NOMO-1 treated with dmso at 0.1 percent for 144 hours (cell line): ENCODE results near the gene TASOR.

Experiments used
- DNase-seq: peaks from one replicate; lab custom pipeline; 2025; ENCODE audit not compliant: unreplicated experiment; lab: John Stamatoyannopoulos, UW

The TASOR gene

GRCh38 chr3:56689303-56689702, 6.2 kb upstream of the TASOR start:
- DNase-seq, result no peak

GRCh38 chr3:56688191-56688590, 5.1 kb upstream of the TASOR start:
- DNase-seq, result no peak

GRCh38 chr3:56684029-56684428, 964 bp upstream of the TASOR start:
- DNase-seq, result no peak

DNA sequence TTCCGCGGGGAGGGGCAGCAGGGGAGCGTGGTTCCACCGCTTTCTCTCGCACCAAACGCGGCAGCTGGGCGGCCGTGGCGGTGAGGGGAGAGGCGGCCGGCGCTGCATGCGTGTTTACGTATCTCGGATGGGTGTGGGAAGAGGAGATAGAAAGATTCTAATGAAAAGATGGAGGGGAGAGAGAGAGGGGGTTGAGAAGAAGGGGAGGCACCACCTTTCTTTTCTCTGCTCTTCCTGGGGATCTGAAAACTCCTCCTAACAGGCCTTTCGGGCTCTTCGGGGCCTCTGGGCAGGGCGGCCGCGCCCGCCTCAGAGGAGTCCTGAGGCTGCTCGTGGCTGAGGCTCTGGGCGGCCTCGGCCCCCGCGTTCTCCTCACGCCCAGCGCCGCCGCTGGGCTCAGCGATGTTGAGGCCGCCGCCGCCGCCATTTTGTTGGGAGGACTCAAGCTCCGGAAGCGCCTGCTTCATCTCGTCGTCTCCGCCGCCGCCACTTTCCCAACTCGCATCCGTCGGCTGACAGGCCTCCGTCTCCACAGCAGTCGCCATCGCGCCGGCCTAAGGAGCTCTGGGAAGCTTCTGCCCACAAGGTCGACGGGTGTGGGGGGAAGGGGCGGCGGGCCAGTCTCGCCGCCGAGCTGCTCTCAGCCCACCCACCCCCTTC, 473 bp downstream of the TASOR start:
- DNase-seq, result peak; percentile 75

DNA sequence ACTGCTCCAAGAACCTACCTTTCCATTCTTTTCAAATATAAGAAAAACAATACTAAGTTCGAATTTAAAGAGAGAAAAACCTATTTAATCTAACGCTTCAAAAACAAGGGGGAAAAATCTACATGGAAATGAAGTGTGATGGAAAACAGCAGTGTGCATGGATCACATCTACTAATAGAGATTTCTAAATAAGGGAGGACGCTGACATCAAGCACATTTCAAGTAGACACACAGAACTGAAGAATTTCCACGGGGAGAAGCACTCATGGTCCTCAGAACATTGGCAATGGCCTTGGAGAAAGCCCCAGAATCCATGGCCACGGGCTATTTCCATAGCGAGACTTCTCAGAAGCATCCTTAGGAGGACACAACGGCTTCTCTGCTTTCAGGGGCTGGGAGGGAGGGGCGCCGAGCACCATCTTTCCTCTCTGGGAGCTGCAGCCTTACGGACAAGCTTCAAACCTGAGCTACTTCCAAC, 1.0 kb downstream of the TASOR start:
- DNase-seq, result no peak

DNA sequence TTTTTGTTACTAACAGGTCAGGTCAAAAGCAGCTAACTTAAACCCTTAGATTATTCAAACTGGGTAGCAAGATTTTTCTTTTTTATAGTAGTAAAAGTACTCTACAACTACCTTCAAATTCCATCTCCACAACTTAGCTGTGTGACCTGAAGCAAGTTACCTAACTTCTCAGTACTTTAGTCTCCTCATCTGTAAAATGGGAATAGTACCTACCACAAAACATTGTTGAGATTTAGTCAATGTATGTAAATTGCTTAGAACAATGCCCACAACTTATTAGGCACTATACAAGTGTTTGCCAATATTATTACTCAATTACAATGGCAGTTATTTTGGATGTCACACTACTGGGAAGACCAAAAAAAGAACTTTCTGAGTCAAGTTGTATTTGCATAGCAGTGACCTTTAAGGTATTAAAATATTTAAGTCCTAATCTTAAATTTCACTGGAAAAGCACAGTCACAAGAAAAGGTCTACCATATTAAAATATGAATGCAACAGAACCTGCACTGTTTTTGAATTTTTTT, 2.9 kb downstream of the TASOR start:
- no peak for DNase-seq

DNA sequence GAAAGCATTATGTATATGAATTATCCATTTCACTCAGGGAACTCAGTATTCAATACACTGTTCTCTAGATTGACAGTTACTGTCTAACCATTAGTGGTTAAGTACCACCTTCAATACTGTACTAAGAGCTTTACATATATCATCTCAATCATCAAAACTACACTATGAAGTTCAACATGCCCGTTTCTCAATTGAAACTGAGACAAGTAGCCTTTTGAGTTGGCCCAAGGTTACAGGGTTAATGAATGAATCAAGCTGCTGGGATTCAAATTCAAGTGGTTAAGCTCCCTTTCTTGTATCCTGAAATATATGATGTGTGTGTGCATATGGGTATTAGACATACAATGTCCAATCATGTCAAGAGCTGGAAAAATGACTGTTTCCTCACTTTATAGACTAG, 5.8 kb downstream of the TASOR start:
- no peak for DNase-seq

DNA sequence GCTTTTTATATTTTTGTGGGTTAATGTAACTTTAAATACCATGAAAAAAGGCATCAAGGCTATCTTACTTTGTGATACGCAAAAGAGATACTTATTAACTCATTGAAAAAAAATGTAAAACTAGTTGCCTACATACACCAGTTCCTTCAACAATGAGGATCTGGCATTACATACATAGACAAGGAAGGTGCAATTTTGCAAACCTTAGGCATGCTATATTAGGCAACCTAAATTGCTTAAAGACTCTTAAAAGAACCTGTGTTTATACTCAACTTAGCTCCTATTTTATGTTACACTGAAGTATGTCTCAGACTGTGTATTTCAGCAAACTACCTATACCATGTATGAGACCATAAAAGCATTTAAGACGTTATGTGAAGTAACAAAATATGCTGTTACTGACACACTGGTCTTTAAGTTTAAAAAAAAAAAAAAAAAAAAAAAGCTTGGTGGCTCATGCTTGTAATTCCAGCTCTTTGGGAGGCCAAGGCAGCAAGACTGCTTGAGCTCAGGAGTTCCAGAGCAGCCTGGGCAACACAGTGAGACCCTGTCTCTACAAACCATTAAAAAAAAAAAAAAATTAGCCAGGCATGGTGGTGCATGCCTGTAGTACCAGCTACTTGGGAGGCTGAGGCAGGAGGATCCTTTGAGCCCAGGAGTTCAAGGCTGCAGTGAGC, 9.1 kb downstream of the TASOR start:
- no peak for DNase-seq

GRCh38 chr3:56667973-56668579, 15.0 kb downstream of the TASOR start:
- DNase-seq, result no peak

DNA sequence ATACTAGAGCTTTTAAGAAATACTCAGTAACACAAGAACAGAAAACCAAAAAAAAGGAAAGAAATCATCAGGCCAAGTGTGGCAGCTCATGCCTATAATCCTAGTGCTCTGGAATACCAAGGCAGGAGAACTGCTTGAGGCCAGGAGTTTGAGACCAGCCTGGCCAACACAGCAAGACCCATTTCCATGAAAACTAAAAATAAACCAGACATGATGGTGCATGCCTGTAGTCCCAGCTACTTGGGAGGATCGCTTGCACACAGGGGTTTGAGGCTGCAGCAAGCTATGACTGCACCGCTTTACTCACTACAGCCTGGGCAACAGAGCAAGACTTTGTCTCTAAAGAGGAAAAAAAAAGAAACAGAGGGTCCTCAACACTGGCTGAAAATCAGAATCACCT, 18.2 kb downstream of the TASOR start:
- no peak for DNase-seq

DNA sequence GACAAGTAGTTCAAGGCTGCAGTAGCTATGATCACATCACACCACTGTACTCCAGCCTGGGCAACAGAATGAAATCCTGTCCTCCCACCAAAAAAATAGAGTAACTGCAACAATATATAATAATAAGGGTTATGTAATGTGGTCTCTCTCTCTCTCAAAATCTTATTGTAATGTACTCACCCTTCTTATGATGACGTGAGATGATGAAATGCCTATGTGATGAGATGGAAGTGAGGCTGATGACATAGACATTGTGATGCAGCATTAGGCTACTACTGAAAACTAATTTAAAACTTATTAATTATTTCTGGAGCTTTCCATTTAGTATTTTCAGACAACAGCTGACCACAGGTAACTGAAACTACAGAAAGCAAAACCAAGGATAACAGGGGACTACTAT, 27.4 kb downstream of the TASOR start:
- DNase-seq, result no peak

GRCh38 chr3:56654460-56654859, 28.6 kb downstream of the TASOR start:
- no peak for DNase-seq

- DNase-seq, result no peak
Measured at GRCh38 chr3:56645407-56645806, 37.7 kb downstream of the TASOR start.

GRCh38 chr3:56633602-56634535, 49.2 kb downstream of the TASOR start:
- DNase-seq, result no peak
